K562 (cell line): ENCODE data around the gene UNC50. TPM values are rescaled to one million over a fixed set of nuclear protein-coding genes. Genes with fewer than 3 reads are reported as not detected.

Experiments
- CCNT2 ChIP-seq: IDR thresholded peaks from 2 replicates; pipeline ENCODE4 v1.6.1; 2011; ENCODE audit warnings: borderline replicate concordance, low read depth, mild to moderate bottlenecking, moderate library complexity, mixed read lengths, low read length; ENCODE audit not compliant: insufficient read length; ENCODE audit errors: extremely low read depth
- EHMT2 ChIP-seq: fragments of 450-650 bp; IDR thresholded peaks from 2 replicates; pipeline ENCODE4 v1.6.1; 2018; ENCODE audit warnings: antibody characterized with exemption
- ELK1 ChIP-seq: sonication (generic); formaldehyde crosslinking; IDR thresholded peaks from 2 replicates; pipeline ENCODE4 v1.8.1; 2022; ENCODE audit warnings: missing genetic modification reagents
- ESRRA ChIP-seq: fragments of 450-650 bp; IDR thresholded peaks from 2 replicates; pipeline ENCODE4 v1.6.1; 2014; ENCODE audit warnings: low read depth, mild to moderate bottlenecking, moderate library complexity, borderline replicate concordance
- HNRNPUL1 ChIP-seq: fragments of 200-400 bp; formaldehyde crosslinking; IDR thresholded peaks from 2 replicates; pipeline ENCODE4 v1.6.1; 2017; ENCODE audit warnings: low read length
- NFRKB ChIP-seq: fragments of 450-650 bp; IDR thresholded peaks from 2 replicates; pipeline ENCODE4 v1.6.1; 2016; ENCODE audit warnings: low read depth
- NONO ChIP-seq, 2 experiments: fragments of 200-400 bp in 1 of 2; fragments of 450-650 bp in 1 of 2; formaldehyde crosslinking in 1 of 2; IDR thresholded peaks; 2 replicates each; pipeline ENCODE4 v1.6.1; 2017; ENCODE audit warnings: low read depth in 2 of 2, mild to moderate bottlenecking in 2 of 2, moderate library complexity in 2 of 2, low read length in 1 of 2
- NR3C1 ChIP-seq: sonication (generic); formaldehyde crosslinking; IDR thresholded peaks from 2 replicates; pipeline ENCODE4 v1.8.1; 2022; ENCODE audit warnings: missing genetic modification reagents
- PCBP1 ChIP-seq: fragments of 200-400 bp; formaldehyde crosslinking; IDR thresholded peaks from 2 replicates; pipeline ENCODE4 v1.6.1; 2018; ENCODE audit warnings: mild to moderate bottlenecking, low read depth, low read length; ENCODE audit not compliant: poor library complexity, severe bottlenecking
- RB1 ChIP-seq: fragments of 450-650 bp; IDR thresholded peaks from 2 replicates; pipeline ENCODE4 v1.6.1; 2017; ENCODE audit warnings: low read depth, mild to moderate bottlenecking
- ZNF184 ChIP-seq: sonication (generic); formaldehyde crosslinking; IDR thresholded peaks from 2 replicates; pipeline ENCODE4 v1.5.0; 2020; ENCODE audit warnings: missing genetic modification reagents
- ZNF277 ChIP-seq: fragments of 250-450 bp; sonication (Bioruptor Pico); IDR thresholded peaks from 2 replicates; pipeline ENCODE4 v1.8.0; 2022; ENCODE audit warnings: inconsistent platforms, mild to moderate bottlenecking, moderate library complexity, borderline replicate concordance
- ZNF785 ChIP-seq: fragments of 250-450 bp; sonication (Bioruptor Pico); IDR thresholded peaks from 2 replicates; pipeline ENCODE4 v1.4.0; 2020; ENCODE audit warnings: mild to moderate bottlenecking
- polyA plus RNA-seq, 8 experiments: library from polyadenylated mRNA; depleted of rRNA in 4 of 8; stranded (reverse) in 5 of 8; unstranded in 3 of 8; fragments of >200 nt; fragmentation: Nextera tagmentation in 2 of 8; fragmentation: Illumina TruSeq in 1 of 8; extraction: Ambion mirVana in 2 of 8; extraction: Trizol in 1 of 8; gene quantifications; 2 replicates each; pipeline versions ENCODE4 v1.2.1 to v1.2.3, GENCODE V29; 2011 to 2014; ENCODE audit warnings: inconsistent platforms in 1 of 8, missing spikeins in 1 of 8
- total RNA-seq, 7 experiments: library from RNA; depleted of rRNA in 6 of 7; stranded (reverse); fragments of >200 nt in 6 of 7; fragmentation: Illumina TruSeq in 2 of 7; extraction: Trizol in 2 of 7; gene quantifications; 2 replicates each; pipeline versions ENCODE4 v1.2.1 to v1.2.3, GENCODE V29; 2011 to 2021; ENCODE audit warnings: low replicate concordance in 1 of 7
- TF ChIP-seq, protein P1 (sequence below), 2 experiments: IDR thresholded peaks; 2 replicates each; pipeline ENCODE4 v1.6.1; 2011; ENCODE audit warnings: borderline replicate concordance in 1 of 2, control low read depth in 1 of 2, low read depth in 1 of 2, low read length in 1 of 2, mild to moderate bottlenecking in 1 of 2, mixed read lengths in 1 of 2, moderate library complexity in 1 of 2; ENCODE audit not compliant: insufficient read depth in 1 of 2, insufficient read length in 1 of 2, poor library complexity in 1 of 2, severe bottlenecking in 1 of 2; ENCODE audit errors: extremely low read depth in 1 of 2
- TF ChIP-seq, protein P2 (sequence below): fragments of 250-450 bp; sonication (Bioruptor Pico); IDR thresholded peaks from 2 replicates; pipeline ENCODE4 v1.9.0; 2021; ENCODE audit warnings: mild to moderate bottlenecking
- TF ChIP-seq, protein P3 (sequence below): fragments of 450-650 bp; IDR thresholded peaks from 2 replicates; pipeline ENCODE4 v1.6.1; 2014; ENCODE audit warnings: low read depth, mild to moderate bottlenecking, moderate library complexity, borderline replicate concordance
- TF ChIP-seq, protein P4 (sequence below): sonication (generic); formaldehyde crosslinking; IDR thresholded peaks from 2 replicates; pipeline ENCODE4 v1.8.0; 2022; ENCODE audit warnings: mild to moderate bottlenecking, missing genetic modification reagents
- TF ChIP-seq, protein P5 (sequence below): sonication (generic); formaldehyde crosslinking; IDR thresholded peaks from 2 replicates; pipeline ENCODE4 v1.8.1; 2023; ENCODE audit warnings: mild to moderate bottlenecking, missing genetic modification reagents

UNC50 gene
- total and polyA plus RNA-seq, 9 of the 15 experiments (the other 6 are each of a cell fraction or from before 2014, with no cell fraction given), result 30.0 to 52.9 (median 35.9) TPM

DNA sequence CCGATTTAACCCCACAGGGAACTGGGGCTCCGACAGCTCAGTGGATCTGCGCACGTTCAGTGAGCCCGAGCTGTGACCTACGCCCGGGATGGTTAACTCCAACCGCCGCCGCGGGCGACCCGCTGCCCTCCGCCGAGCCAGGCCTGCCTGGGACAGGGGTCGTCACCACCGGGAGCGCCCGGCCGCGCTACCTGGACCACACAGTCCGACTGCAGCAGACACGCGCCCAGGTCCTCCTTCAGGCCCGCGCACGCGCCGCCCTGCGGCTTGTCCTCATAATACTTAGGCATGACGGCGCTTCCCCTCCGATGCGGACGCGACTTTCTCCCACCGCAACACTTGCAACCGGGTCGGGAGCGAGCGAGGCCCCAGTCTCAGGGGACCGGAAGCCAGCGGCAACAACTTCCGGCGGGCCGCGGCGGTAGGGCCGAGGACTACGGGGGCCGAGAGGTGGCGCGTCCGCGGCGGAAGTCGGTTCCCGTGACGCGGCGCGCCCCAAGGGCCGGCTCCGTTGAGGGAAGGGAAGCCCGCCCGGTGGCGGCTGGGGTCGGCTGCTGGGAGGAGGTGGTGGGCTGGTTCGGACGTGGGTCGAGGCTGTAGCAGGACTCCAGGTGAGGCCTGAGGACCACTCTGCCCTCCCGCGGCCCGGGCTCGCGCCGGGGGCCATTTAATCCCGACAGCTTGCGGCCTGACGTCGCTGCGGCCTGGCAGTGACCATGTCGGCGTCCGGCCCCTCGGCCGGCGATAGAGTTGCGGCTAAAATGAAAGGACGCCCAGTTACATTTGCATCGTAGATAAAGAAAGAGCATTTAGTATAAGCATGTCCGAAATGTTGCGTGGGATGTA lies at the start of gene UNC50, which contains the start of gene COA5 (continued):
- TF ChIP-seq, protein P1, sequence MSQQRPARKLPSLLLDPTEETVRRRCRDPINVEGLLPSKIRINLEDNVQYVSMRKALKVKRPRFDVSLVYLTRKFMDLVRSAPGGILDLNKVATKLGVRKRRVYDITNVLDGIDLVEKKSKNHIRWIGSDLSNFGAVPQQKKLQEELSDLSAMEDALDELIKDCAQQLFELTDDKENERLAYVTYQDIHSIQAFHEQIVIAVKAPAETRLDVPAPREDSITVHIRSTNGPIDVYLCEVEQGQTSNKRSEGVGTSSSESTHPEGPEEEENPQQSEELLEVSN (IDR thresholded peaks at IDR 0.05; ENCODE audit: borderline replicate concordance in 1 of 2, extremely low read depth in 1 of 2, insufficient read depth in 1 of 2, insufficient read length in 1 of 2, low read depth in 1 of 2, low read length in 1 of 2, poor library complexity in 1 of 2, severe bottlenecking in 1 of 2), result peak; percentile 32 to 36
- TF ChIP-seq EHMT2 (no peak), ZNF785 (no peak), NONO (IDR thresholded peaks at IDR 0.05; ENCODE audit: low read depth in 2 of 2, low read length in 1 of 2) (peak in 1 of 2 experiments; percentile 72; a peak in 2 of 4 replicates), PCBP1 (peak; percentile 73), ELK1 (CRISPR knock-in tag) (no peak), RB1 (peak; percentile 70), NFRKB (peak; percentile 79), ZNF277 (CRISPR knock-in tag) (no peak), NR3C1 (CRISPR knock-in tag) (no peak), ZNF184 (CRISPR knock-in tag) (no peak), CCNT2 (no peak), ESRRA (peak; percentile 72), HNRNPUL1 (no peak)
- TF ChIP-seq, protein P2, sequence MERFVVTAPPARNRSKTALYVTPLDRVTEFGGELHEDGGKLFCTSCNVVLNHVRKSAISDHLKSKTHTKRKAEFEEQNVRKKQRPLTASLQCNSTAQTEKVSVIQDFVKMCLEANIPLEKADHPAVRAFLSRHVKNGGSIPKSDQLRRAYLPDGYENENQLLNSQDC (CRISPR knock-in tag), result 0 out of 2 replicates have a peak, but pooled peaks have one; percentile 4
- TF ChIP-seq, protein P3, sequence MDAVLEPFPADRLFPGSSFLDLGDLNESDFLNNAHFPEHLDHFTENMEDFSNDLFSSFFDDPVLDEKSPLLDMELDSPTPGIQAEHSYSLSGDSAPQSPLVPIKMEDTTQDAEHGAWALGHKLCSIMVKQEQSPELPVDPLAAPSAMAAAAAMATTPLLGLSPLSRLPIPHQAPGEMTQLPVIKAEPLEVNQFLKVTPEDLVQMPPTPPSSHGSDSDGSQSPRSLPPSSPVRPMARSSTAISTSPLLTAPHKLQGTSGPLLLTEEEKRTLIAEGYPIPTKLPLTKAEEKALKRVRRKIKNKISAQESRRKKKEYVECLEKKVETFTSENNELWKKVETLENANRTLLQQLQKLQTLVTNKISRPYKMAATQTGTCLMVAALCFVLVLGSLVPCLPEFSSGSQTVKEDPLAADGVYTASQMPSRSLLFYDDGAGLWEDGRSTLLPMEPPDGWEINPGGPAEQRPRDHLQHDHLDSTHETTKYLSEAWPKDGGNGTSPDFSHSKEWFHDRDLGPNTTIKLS, result peak; percentile 89
- TF ChIP-seq, protein P4, sequence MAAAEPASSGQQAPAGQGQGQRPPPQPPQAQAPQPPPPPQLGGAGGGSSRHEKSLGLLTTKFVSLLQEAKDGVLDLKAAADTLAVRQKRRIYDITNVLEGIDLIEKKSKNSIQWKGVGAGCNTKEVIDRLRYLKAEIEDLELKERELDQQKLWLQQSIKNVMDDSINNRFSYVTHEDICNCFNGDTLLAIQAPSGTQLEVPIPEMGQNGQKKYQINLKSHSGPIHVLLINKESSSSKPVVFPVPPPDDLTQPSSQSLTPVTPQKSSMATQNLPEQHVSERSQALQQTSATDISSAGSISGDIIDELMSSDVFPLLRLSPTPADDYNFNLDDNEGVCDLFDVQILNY (CRISPR knock-in tag), result 0 out of 2 replicates have a peak, but pooled peaks have one; percentile 36
- TF ChIP-seq, protein P5, sequence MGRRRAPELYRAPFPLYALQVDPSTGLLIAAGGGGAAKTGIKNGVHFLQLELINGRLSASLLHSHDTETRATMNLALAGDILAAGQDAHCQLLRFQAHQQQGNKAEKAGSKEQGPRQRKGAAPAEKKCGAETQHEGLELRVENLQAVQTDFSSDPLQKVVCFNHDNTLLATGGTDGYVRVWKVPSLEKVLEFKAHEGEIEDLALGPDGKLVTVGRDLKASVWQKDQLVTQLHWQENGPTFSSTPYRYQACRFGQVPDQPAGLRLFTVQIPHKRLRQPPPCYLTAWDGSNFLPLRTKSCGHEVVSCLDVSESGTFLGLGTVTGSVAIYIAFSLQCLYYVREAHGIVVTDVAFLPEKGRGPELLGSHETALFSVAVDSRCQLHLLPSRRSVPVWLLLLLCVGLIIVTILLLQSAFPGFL (CRISPR knock-in tag), result no peak
